ENCODE measurements around the gene ATF4.

ATF4 gene

DNA sequence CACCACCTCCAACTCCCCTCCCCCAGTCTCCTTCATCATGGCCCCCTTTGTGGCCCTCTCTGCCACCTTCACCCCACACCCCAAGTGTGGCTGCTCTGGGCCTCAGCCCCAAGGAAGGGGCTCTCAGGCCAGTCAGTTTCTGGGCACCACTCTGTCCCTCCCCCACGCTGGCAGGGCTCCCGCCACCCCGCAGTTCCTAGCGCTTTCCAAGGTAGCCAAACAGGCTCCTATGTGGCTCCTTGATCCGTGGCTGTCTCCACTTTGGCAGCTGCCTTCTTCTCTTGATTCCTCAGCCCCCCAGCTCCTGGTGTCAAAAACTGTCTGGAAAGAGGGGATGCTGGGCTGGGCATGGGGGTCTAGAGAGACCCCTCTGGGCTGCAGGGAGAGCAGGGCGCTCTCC, 39.8 kb downstream of the ATF4 start:
- Histone ChIP-seq H3K9ac (ENCODE audit: low read length) (no peak overlapping the region), H3F3A (ENCODE audit: insufficient read depth) (no peaks in the 10 kb centered on the region), H3K4me3 (ENCODE audit: insufficient read depth, low read length, poor library complexity, severe bottlenecking) (no peak overlapping the region), H3K36me3 (ENCODE audit: low read length) (no peaks in the 10 kb centered on the region), H3K27ac (ENCODE audit: low read depth, low read length) (no peak overlapping the region), H3K9me3 (ENCODE audit: insufficient read depth, low read length) (peaks cover 8% of the 10 kb centered on the region; the same call in 1 of the 2 replicates), H3K4me2 (ENCODE audit: low read depth, low read length, poor library complexity, severe bottlenecking) (no peak overlapping the region), H2AFZ (ENCODE audit: low read depth, low read length, severe bottlenecking) (no peak overlapping the region), H3K79me2 (ENCODE audit: insufficient read depth, low read length) (no peaks in the 10 kb centered on the region), H3K27me3 (ENCODE audit: low read length) (no peaks in the 10 kb centered on the region), H3K9me2 (replicated peaks; ENCODE audit: insufficient read depth, low read length) (no peaks in the 10 kb centered on the region), H4K20me1 (ENCODE audit: low read depth, low read length) (no peaks in the 10 kb centered on the region)
- TF ChIP-seq CTCF (IDR thresholded peaks at IDR 0.05; ENCODE audit: insufficient read depth, low read length, poor library complexity, severe bottlenecking) = no peak
- TF ChIP-seq EZH2phosphoT487 (conservative IDR thresholded peaks at IDR 0.05; ENCODE audit: low read length) = no peak

DNA sequence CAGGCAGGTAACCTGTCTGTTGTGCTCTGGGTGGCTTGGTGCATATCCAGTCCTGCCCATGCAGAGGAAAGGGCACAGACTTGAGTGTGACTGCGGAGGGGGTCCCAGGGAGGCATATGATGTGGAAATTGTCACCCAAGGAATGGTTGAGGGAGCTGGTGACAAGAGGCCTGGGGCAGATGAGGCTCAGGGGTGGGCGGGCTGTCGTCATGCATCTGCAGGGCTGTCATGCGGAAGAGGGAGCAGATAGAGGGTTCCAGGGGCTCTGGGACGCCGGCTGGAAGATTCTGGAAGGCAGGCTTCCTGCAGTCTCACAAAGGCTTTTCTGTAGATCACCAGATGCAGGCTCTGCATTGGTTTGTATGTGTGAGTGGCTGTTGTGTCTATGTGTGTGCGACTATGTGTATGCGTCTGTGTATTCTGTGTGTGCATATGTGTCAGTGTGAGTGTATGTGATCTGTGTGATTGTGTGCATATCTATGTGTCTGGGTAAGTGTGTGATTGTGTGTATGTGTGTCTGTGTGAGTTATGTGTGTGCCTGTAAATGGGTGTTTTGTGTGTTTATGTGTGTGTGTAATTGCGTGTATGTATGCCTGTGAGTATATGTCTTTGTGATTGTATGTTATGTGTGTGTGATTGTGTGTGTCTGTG, 42.6 kb downstream of the ATF4 start:
- no peaks in the 10 kb centered on the region for H4K20me1 ChIP-seq (ENCODE audit: low read depth, low read length)
- peaks cover 14% of the 10 kb centered on the region; the same call in 1 of the 2 replicates for H3K9me3 ChIP-seq (ENCODE audit: insufficient read depth, low read length)
- H3F3A ChIP-seq (ENCODE audit: insufficient read depth) = no peaks in the 10 kb centered on the region
- H3K27me3 ChIP-seq (ENCODE audit: low read length) = no peaks in the 10 kb centered on the region
- no peak overlapping the region for H2AFZ ChIP-seq (ENCODE audit: low read depth, low read length, severe bottlenecking)
- H3K36me3 ChIP-seq (ENCODE audit: low read length) = no peaks in the 10 kb centered on the region
- H3K9ac ChIP-seq (ENCODE audit: low read length) = no peak overlapping the region
- no peaks in the 10 kb centered on the region for H3K9me2 ChIP-seq (replicated peaks; ENCODE audit: insufficient read depth, low read length)
- H3K27ac ChIP-seq (ENCODE audit: low read depth, low read length) = no peak overlapping the region
- H3K4me3 ChIP-seq (ENCODE audit: insufficient read depth, low read length, poor library complexity, severe bottlenecking) = no peak overlapping the region
- TF ChIP-seq EZH2phosphoT487 (conservative IDR thresholded peaks at IDR 0.05; ENCODE audit: low read length) (no peak), CTCF (IDR thresholded peaks at IDR 0.05; ENCODE audit: insufficient read depth, low read length, poor library complexity, severe bottlenecking) (no peak)
- no peaks in the 10 kb centered on the region for H3K79me2 ChIP-seq (ENCODE audit: insufficient read depth, low read length)
- no peak overlapping the region for H3K4me2 ChIP-seq (ENCODE audit: low read depth, low read length, poor library complexity, severe bottlenecking)

DNA sequence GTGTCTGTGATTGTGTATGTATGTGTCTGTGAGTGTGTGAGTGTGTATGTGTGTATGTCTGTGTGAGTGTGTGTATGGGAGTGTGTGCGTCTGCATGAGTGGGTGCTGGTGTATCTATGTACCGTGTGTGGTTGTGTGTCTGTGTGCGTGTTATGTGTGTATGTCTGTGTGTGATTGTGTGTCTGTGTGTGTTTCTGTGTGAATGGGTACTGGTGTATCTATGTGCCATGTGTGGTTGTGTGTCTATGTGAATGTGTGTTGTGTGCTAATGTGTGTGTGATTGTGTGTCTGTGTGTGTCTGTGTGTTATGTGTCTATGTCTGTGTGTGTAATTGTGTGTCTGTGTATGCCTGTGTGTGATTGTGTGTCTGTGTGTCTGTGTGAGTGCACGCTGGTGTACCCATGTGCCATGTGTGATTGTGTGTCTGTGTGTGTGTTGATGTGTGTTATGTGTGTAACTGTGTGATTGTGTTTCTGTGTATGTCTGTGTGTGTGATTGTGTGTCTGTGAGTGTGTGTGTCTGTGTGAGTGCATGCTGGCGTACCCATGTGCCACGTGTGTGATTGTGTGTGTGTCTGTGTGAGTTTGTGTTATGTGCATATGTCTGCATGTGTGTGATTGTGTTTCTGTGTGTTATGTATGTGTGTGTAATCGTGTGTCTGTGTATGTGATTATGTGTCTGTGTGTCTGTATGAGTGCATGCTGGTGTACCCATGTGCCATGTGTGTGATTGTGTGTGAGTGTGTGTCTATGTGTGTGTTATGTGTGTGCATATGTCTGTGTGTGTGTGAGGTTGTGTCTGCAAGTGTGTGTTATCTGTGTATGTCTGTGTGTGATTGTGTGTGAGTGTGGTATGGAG, 43.4 kb downstream of the ATF4 start:
- H3K9me2 ChIP-seq (replicated peaks; ENCODE audit: insufficient read depth, low read length) = no peaks in the 10 kb centered on the region
- TF ChIP-seq EZH2phosphoT487 (conservative IDR thresholded peaks at IDR 0.05; ENCODE audit: low read length) (no peak), CTCF (IDR thresholded peaks at IDR 0.05; ENCODE audit: insufficient read depth, low read length, poor library complexity, severe bottlenecking) (no peak)

More for the DNA sequence above, 43.4 kb downstream of the ATF4 start:
- Histone ChIP-seq H2AFZ (ENCODE audit: low read depth, low read length, severe bottlenecking) (no peak overlapping the region), H3K36me3 (ENCODE audit: low read length) (no peaks in the 10 kb centered on the region), H3K4me3 (ENCODE audit: insufficient read depth, low read length, poor library complexity, severe bottlenecking) (no peak overlapping the region), H3F3A (ENCODE audit: insufficient read depth) (no peaks in the 10 kb centered on the region), H3K27me3 (ENCODE audit: low read length) (no peaks in the 10 kb centered on the region), H3K4me2 (ENCODE audit: low read depth, low read length, poor library complexity, severe bottlenecking) (no peak overlapping the region), H3K9ac (ENCODE audit: low read length) (no peak overlapping the region), H4K20me1 (ENCODE audit: low read depth, low read length) (no peaks in the 10 kb centered on the region), H3K27ac (ENCODE audit: low read depth, low read length) (no peak overlapping the region), H3K9me3 (ENCODE audit: insufficient read depth, low read length) (peaks cover 14% of the 10 kb centered on the region; the same call in 1 of the 2 replicates), H3K79me2 (ENCODE audit: insufficient read depth, low read length) (no peaks in the 10 kb centered on the region)

Data from SU-DHL-6 (cell line).